Measurements from ENCODE around the gene SPATA45.
A peak's percentile ranks its signal among the peaks of the same experiment; 100 is the strongest.

The SPATA45 gene

GRCh38 chr1:212791676-212792395, 55.6 kb downstream of the SPATA45 start, which contains the start of the genes NSL1 and TATDN3:
Gene NSL1 (minus strand): TSS chr1:212791777. CDS start chr1:212791763, 14 bp downstream.
Gene TATDN3 (plus strand): TSS chr1:212791894. CDS start chr1:212791922, 28 bp downstream.
- H3K4me3 ChIP-seq (ENCODE audit: low read depth, low read length) = peak within 1 kb of the TSS; percentile 91
- TF ChIP-seq CTCF (IDR thresholded peaks at IDR 0.05; ENCODE audit: low read depth, low read length) = 0 out of 2 replicates have a peak, but pooled peaks have one; percentile 26
- DNase-seq = peak; percentile 96
- peak within 1 kb of the TSS; percentile 94 for H3K27ac ChIP-seq
- no peaks in the 10 kb centered on the region for H3K9me3 ChIP-seq (ENCODE audit: severe bottlenecking)
- H3K27me3 ChIP-seq (ENCODE audit: insufficient read depth, low read depth, severe bottlenecking) = no peaks in the 10 kb centered on the region
- H3K36me3 ChIP-seq = peaks cover 12% of the 10 kb centered on the region

DNA sequence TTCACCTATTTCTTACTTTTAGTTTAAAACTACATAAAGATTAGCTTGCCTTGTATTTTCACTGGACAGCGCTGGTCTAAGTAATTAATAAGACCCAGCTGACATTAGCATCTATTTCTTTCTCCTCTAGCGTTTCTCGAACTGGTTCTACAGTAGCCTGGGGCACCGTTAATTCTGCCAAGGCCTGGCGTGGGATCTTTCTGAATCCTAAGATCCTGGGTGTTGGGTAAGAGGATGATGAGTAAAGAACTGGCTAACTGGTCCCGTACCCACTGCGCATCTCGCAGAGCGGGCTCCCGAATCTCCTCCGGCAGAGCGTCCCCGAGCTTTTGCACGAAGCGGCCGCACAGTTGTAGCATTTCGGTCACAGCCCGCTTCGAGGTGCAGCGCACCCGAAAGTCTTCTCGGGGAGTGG, 56.2 kb downstream of the SPATA45 start:
- peak overlapping the region; percentile 94 for H3K27ac ChIP-seq

DNA sequence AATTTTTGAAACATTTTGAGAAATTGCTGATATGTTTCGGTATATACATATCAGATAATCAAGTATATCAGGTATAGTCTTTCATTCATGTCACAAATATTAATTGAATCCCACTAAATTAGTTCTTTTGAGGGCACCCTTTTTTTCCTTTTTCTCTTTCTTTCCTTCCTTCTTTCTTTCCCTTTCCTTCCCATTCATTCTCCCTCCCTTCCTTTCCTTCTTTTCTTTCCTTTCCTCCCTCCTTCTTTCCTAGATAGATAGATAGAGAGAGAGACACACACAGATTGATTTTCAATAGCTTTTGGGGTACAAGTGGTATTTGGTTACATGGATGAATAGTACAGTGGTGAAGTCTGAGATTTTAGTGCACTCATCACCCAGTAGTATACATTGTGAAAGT, 61.6 kb downstream of the SPATA45 start:
- Histone ChIP-seq H3K4me3 (ENCODE audit: low read depth, low read length) (no peak overlapping the region), H3K36me3 (peaks cover 66% of the 10 kb centered on the region), H3K9me3 (ENCODE audit: severe bottlenecking) (no peaks in the 10 kb centered on the region), H3K27ac (no peak overlapping the region), H3K27me3 (ENCODE audit: insufficient read depth, low read depth, severe bottlenecking) (no peaks in the 10 kb centered on the region)
- no peak for DNase-seq
- TF ChIP-seq CTCF (IDR thresholded peaks at IDR 0.05; ENCODE audit: low read depth, low read length) = no peak

More for the DNA sequence above, 56.2 kb downstream of the SPATA45 start:
- peaks cover 18% of the 10 kb centered on the region for H3K36me3 ChIP-seq
- no peaks in the 10 kb centered on the region for H3K27me3 ChIP-seq (ENCODE audit: insufficient read depth, low read depth, severe bottlenecking)
- H3K9me3 ChIP-seq (ENCODE audit: severe bottlenecking) = no peaks in the 10 kb centered on the region
- peak overlapping the region; percentile 91 for H3K4me3 ChIP-seq (ENCODE audit: low read depth, low read length)
- no peak for TF ChIP-seq CTCF (IDR thresholded peaks at IDR 0.05; ENCODE audit: low read depth, low read length)
- no peak for DNase-seq

GRCh38 chr1:212783976-212784375, 63.5 kb downstream of the SPATA45 start:
- H3K9me3 ChIP-seq (ENCODE audit: severe bottlenecking) = no peaks in the 10 kb centered on the region
- DNase-seq = no peak
- H3K36me3 ChIP-seq = peaks cover 71% of the 10 kb centered on the region
- no peaks in the 10 kb centered on the region for H3K27me3 ChIP-seq (ENCODE audit: insufficient read depth, low read depth, severe bottlenecking)
- H3K27ac ChIP-seq = no peak overlapping the region
- TF ChIP-seq CTCF (IDR thresholded peaks at IDR 0.05; ENCODE audit: low read depth, low read length) = no peak
- no peak overlapping the region for H3K4me3 ChIP-seq (ENCODE audit: low read depth, low read length)

GRCh38 chr1:212782422-212783154, 64.9 kb downstream of the SPATA45 start:
- H3K4me3 ChIP-seq (ENCODE audit: low read depth, low read length) = no peak overlapping the region
- DNase-seq = no peak
- H3K36me3 ChIP-seq = peaks cover 70% of the 10 kb centered on the region
- no peaks in the 10 kb centered on the region for H3K9me3 ChIP-seq (ENCODE audit: severe bottlenecking)
- no peaks in the 10 kb centered on the region for H3K27me3 ChIP-seq (ENCODE audit: insufficient read depth, low read depth, severe bottlenecking)
- peak; percentile 30; the same call in 1 of the 2 replicates for TF ChIP-seq CTCF (IDR thresholded peaks at IDR 0.05; ENCODE audit: low read depth, low read length)
- H3K27ac ChIP-seq = no peak overlapping the region
